ENCODE results near the gene SPRN. TPM values are rescaled to one million over a fixed set of nuclear protein-coding genes. Genes with fewer than 3 reads are reported as not detected.
A peak's percentile ranks its signal among the peaks of the same experiment; 100 is the strongest.
"Not testable (repeated sequence)": the region's sequence is repeated elsewhere in the genome, so short reads cannot be mapped to it uniquely, and the experiment has no call there.

Gene SPRN
- total RNA-seq, 2 experiments from 2014 or later, result not detected

GRCh38 chr10:133442967-133443924, 18.8 kb upstream of the SPRN start:
- ChIA-PET POLR2A (no interaction called here), CTCF (interaction anchor here (1.7 kb wide), 1 partner anchor 8 kb away, joined by 5 read pairs; no protein-coding TSS in a partner anchor)
- Mint-ChIP-seq H3K9me3 (ENCODE audit: low read depth) (peaks cover 18% of the 10 kb centered on the region), H3K4me1 (peaks cover 17% of the 10 kb centered on the region), H3K4me3 (no peak overlapping the region), H3K27me3 (peaks cover 4% of the 10 kb centered on the region), H3K36me3 (ENCODE audit: low read depth) (peaks cover 20% of the 10 kb centered on the region), H3K27ac (peak overlapping the region; percentile 29)
- intact Hi-C loops (cut with DNase I, micrococcal nuclease), result no loop called here
- no peak for ATAC-seq
- DNase-seq, result no peak

GRCh38 chr10:133442191-133442966, 18.0 kb upstream of the SPRN start:
- peaks cover 10% of the 10 kb centered on the region for H3K9me3 Mint-ChIP-seq (ENCODE audit: low read depth)
- peaks cover 4% of the 10 kb centered on the region for H3K27me3 Mint-ChIP-seq
- H3K36me3 Mint-ChIP-seq (ENCODE audit: low read depth), result peaks cover 12% of the 10 kb centered on the region
- H3K4me3 Mint-ChIP-seq, result no peak overlapping the region
- ATAC-seq (peak; percentile 87), DNase-seq (peak; percentile 54)
- ChIA-PET POLR2A (no interaction called here), CTCF (interaction anchor here (0.7 to 1.7 kb wide), 3 partner anchors 9 to 113 kb away, joined by 3 to 5 read pairs (median 3); no protein-coding TSS in a partner anchor)
- peaks cover 17% of the 10 kb centered on the region for H3K4me1 Mint-ChIP-seq
- intact Hi-C loops (cut with DNase I, micrococcal nuclease), result no loop called here
- H3K27ac Mint-ChIP-seq, result peak overlapping the region; percentile 29

- Mint-ChIP-seq H3K36me3 (ENCODE audit: low read depth) (peaks cover 9% of the 10 kb centered on the region), H3K9me3 (ENCODE audit: low read depth) (peaks cover 5% of the 10 kb centered on the region), H3K4me1 (peaks cover 17% of the 10 kb centered on the region), H3K27me3 (peaks cover 4% of the 10 kb centered on the region), H3K4me3 (no peak overlapping the region), H3K27ac (no peak overlapping the region)
- ChIA-PET POLR2A (no interaction called here), CTCF (interaction anchor here (0.7 to 1.7 kb wide), 3 partner anchors 9 to 113 kb away, joined by 3 to 5 read pairs (median 3); no protein-coding TSS in a partner anchor)
- DNase-seq, result no peak
- intact Hi-C loops (cut with DNase I, micrococcal nuclease), result no loop called here
- no peak for ATAC-seq
These were observed 17.4 kb upstream of the SPRN start for GRCh38 chr10:133441780-133442179.

GRCh38 chr10:133441356-133441755, 16.9 kb upstream of the SPRN start:
- CTCF ChIA-PET, result interaction anchor here (0.7 to 1.7 kb wide), 3 partner anchors 10 to 112 kb away, joined by 3 to 5 read pairs (median 3); no protein-coding TSS in a partner anchor

GRCh38 chr10:133440633-133441285, 16.3 kb upstream of the SPRN start:
- CTCF ChIA-PET, result interaction anchor here (0.8 kb wide), 1 partner anchor 80 kb away, joined by 3 read pairs; no protein-coding TSS in a partner anchor
- peaks cover 3% of the 10 kb centered on the region for H3K9me3 Mint-ChIP-seq (ENCODE audit: low read depth)
- H3K27me3 Mint-ChIP-seq, result peaks cover 6% of the 10 kb centered on the region
- peaks cover 17% of the 10 kb centered on the region for H3K4me1 Mint-ChIP-seq
- POLR2A ChIA-PET, result no interaction called here
- no peak overlapping the region for H3K4me3 Mint-ChIP-seq
- H3K27ac Mint-ChIP-seq, result no peak overlapping the region
- H3K36me3 Mint-ChIP-seq (ENCODE audit: low read depth), result peaks cover 6% of the 10 kb centered on the region
- no peak for DNase-seq
- no peak for ATAC-seq
- intact Hi-C loops (cut with DNase I, micrococcal nuclease), result no loop called here

More at GRCh38 chr10:133441356-133441755, 16.9 kb upstream of the SPRN start:
- H3K27ac Mint-ChIP-seq; ATAC-seq; intact Hi-C loops (cut with DNase I, micrococcal nuclease); DNase-seq; H3K9me3 Mint-ChIP-seq (ENCODE audit: low read depth); POLR2A ChIA-PET; H3K27me3 Mint-ChIP-seq; H3K4me3 Mint-ChIP-seq; H3K36me3 Mint-ChIP-seq (ENCODE audit: low read depth): not testable (repeated sequence)
- H3K4me1 Mint-ChIP-seq, result peaks cover 17% of the 10 kb centered on the region

GRCh38 chr10:133439517-133440461, 15.4 kb upstream of the SPRN start:
- no peak for ATAC-seq
- ChIA-PET CTCF (interaction anchor here (0.6 to 3.2 kb wide), 11 partner anchors 29 to 230 kb away, joined by 3 to 28 read pairs (median 3); partner anchors contain the start of gene CYP2E1), POLR2A (interaction anchor here (0.6 kb wide), 1 partner anchor 51 kb away, joined by 5 read pairs; no protein-coding TSS in a partner anchor)
- peaks cover 6% of the 10 kb centered on the region for H3K27me3 Mint-ChIP-seq
- intact Hi-C loops (cut with DNase I, micrococcal nuclease), result loop anchor here (1.0 to 5.0 kb wide), 4 partner anchors 53 to 111 kb away; no protein-coding TSS in a partner anchor
- DNase-seq, result no peak
- no peaks in the 10 kb centered on the region for H3K36me3 Mint-ChIP-seq (ENCODE audit: low read depth)
- no peaks in the 10 kb centered on the region for H3K9me3 Mint-ChIP-seq (ENCODE audit: low read depth)
- H3K27ac Mint-ChIP-seq, result no peak overlapping the region
- H3K4me3 Mint-ChIP-seq, result no peak overlapping the region
- peaks cover 17% of the 10 kb centered on the region for H3K4me1 Mint-ChIP-seq

- Mint-ChIP-seq H3K4me1 (peaks cover 17% of the 10 kb centered on the region), H3K36me3 (ENCODE audit: low read depth) (no peaks in the 10 kb centered on the region), H3K27ac (no peak overlapping the region), H3K27me3 (peaks cover 10% of the 10 kb centered on the region), H3K9me3 (ENCODE audit: low read depth) (no peaks in the 10 kb centered on the region), H3K4me3 (no peak overlapping the region)
- ChIA-PET CTCF (interaction anchor here (0.6 to 3.2 kb wide), 12 partner anchors 28 to 710 kb away, joined by 3 to 28 read pairs (median 4); partner anchors contain the start of gene CYP2E1), POLR2A (interaction anchor here (0.6 to 0.9 kb wide), 2 partner anchors 52 to 110 kb away, joined by 5 to 6 read pairs; no protein-coding TSS in a partner anchor)
- intact Hi-C loops (cut with DNase I, micrococcal nuclease), result loop anchor here (1.0 to 5.0 kb wide), 4 partner anchors 54 to 110 kb away; no protein-coding TSS in a partner anchor
- DNase-seq (no peak), ATAC-seq (peak; percentile 59)
These were observed 14.4 kb upstream of the SPRN start for GRCh38 chr10:133438711-133439273.

- POLR2A ChIA-PET; H3K4me1 Mint-ChIP-seq; H3K36me3 Mint-ChIP-seq (ENCODE audit: low read depth); H3K9me3 Mint-ChIP-seq (ENCODE audit: low read depth); DNase-seq; intact Hi-C loops (cut with DNase I, micrococcal nuclease); H3K4me3 Mint-ChIP-seq; ATAC-seq; CTCF ChIA-PET; H3K27ac Mint-ChIP-seq: not testable (repeated sequence)
- peaks cover 12% of the 10 kb centered on the region for H3K27me3 Mint-ChIP-seq
These were observed 8.4 kb upstream of the SPRN start for GRCh38 chr10:133432789-133433188.

- POLR2A ChIA-PET; H3K36me3 Mint-ChIP-seq (ENCODE audit: low read depth); intact Hi-C loops (cut with DNase I, micrococcal nuclease); H3K27ac Mint-ChIP-seq; H3K9me3 Mint-ChIP-seq (ENCODE audit: low read depth); CTCF ChIA-PET; H3K4me1 Mint-ChIP-seq; DNase-seq; ATAC-seq; H3K4me3 Mint-ChIP-seq: not testable (repeated sequence)
- H3K27me3 Mint-ChIP-seq, result peaks cover 12% of the 10 kb centered on the region
These were observed 7.6 kb upstream of the SPRN start for GRCh38 chr10:133431888-133432613.
